AG10803 (cell line): Measurements from ENCODE around the gene INSYN2B.

Source experiments
- DNase-seq: peaks from one replicate; pipeline ENCODE4 v3.0.0; 2010; ENCODE audit warnings: low read depth
- H3K4me3 ChIP-seq: 2 replicates; pipeline ENCODE4 v1.5.1; 2011; ENCODE audit warnings: mild to moderate bottlenecking, low read length, control low read depth
- CTCF ChIP-seq: conservative IDR thresholded peaks from 2 replicates; pipeline ENCODE4 v1.5.1; 2011; ENCODE audit warnings: mild to moderate bottlenecking, low read length, control low read depth, inconsistent platforms

INSYN2B gene

GRCh38 chr5:169980418-169981053 is at the start of gene INSYN2B:
Gene INSYN2B (minus strand): TSS chr5:169980495. CDS start chr5:169883898, 96,597 bp downstream.
- peak; percentile 77 for TF ChIP-seq CTCF
- DNase-seq, result peak; percentile 84
- peak within 1 kb of the TSS; percentile 81 for H3K4me3 ChIP-seq

- TF ChIP-seq CTCF, result no peak
- DNase-seq, result peak; percentile 45
- no peak overlapping the region for H3K4me3 ChIP-seq
Measured at GRCh38 chr5:170028124-170028523, 47.8 kb upstream of the INSYN2B start.

GRCh38 chr5:170025853-170026252 is 45.6 kb upstream of the INSYN2B start:
- no peak for TF ChIP-seq CTCF
- no peak for DNase-seq
- H3K4me3 ChIP-seq, result no peak overlapping the region

- H3K4me3 ChIP-seq, result no peak overlapping the region
- no peak for DNase-seq
- TF ChIP-seq CTCF, result no peak
Measured at GRCh38 chr5:170021506-170021905, 41.2 kb upstream of the INSYN2B start.

GRCh38 chr5:170020423-170020822 is 40.1 kb upstream of the INSYN2B start:
- TF ChIP-seq CTCF, result no peak
- no peak for DNase-seq
- no peak overlapping the region for H3K4me3 ChIP-seq

GRCh38 chr5:170012622-170013021 is 32.3 kb upstream of the INSYN2B start:
- H3K4me3 ChIP-seq, result no peak overlapping the region
- no peak for DNase-seq
- no peak for TF ChIP-seq CTCF

GRCh38 chr5:170011751-170012150 is 31.5 kb upstream of the INSYN2B start:
- no peak overlapping the region for H3K4me3 ChIP-seq
- TF ChIP-seq CTCF, result no peak
- DNase-seq, result no peak
